NK-92 treated with Interleukin-12 subunit alpha and Interleukin-12 subunit beta, amount 100 ng/mL, for 24 hours (cell line): Measurements from ENCODE around the gene BCL7B.
A peak's percentile ranks its signal among the peaks of the same experiment; 100 is the strongest.
"Not testable (repeated sequence)": the region's sequence is repeated elsewhere in the genome, so short reads cannot be mapped to it uniquely, and the experiment has no call there.

ENCODE experiments used
- DNase-seq: peaks from one replicate; lab custom pipeline; 2025; lab: John Stamatoyannopoulos, UW

Gene BCL7B

DNA sequence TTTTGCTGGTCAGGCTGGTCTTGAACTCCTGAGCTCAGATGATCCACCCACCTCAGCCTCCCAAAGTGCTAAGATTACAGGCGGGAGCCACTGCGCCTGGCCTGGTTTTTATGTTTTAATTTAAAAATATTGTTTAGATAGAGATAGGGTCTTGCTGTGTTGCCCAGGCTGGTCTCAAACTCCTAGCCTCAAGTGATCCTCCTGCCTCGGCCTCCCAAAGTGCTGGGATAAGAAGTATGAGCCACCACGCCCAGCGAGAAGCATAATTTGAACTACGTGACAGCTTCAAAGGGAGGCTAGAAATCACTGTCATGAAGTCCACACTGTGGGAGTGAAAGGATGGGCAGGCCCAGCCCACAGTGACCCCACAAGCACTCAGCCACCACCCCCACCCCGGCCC, 21.6 kb downstream of the BCL7B start:
- DNase-seq, result not testable (repeated sequence)

DNA sequence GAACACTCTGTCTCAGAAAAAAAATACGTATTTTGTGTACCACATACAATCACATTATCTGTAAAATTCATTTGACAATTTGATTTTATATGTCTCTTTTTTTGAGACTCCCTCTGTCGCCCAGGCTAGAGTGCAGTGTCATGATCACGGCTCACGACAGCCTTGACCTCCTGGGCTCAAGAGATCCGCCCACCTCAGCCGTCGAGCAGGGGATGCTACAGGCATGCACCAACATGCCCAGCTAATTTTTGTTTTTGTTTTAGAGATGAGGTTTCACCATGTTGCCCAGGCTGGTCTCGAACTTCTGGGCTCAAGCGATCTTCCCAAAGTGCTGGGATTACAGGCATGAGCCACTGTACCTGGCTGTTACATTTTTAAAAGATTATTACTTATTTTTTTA, 23.7 kb downstream of the BCL7B start:
- DNase-seq, result no peak

DNA sequence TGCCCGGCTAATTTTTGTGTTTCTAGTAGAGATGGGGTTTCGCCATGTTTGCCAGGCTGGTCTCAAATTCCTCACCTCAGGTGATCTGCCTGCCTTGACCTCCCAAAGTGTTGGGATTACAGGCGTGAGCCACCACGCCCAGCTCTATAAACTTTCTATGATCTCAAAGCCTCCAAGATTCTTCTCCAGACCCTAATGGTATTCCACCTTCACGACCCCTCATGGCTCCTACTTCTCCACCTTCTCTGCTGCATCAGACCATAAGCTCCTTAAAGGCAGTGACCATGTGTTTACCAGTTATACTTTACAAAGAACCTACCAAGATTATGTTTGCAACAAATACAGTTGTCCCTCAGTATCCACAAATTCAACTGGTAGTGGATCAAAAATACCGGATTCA, 25.3 kb downstream of the BCL7B start:
- DNase-seq, result no peak

DNA sequence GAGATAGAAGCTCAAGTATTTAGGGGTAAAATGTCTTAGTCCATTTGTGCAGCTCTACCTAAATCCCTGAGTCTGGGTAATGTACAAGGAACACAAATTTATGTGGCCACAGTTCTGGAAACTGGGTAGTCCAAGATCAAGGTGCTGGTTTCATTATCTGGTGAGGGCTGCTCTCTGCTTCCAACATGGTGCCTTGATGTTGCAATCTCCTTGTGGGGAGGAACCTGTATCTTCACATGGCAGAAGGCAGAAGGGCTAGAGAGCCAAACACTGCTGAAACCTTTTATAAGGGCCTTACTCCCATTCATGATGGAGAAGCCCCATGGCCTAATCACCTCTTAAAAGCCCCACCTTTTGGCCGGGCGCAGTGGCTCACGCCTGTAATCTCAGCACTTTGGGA, 26.7 kb downstream of the BCL7B start:
- no peak for DNase-seq

DNA sequence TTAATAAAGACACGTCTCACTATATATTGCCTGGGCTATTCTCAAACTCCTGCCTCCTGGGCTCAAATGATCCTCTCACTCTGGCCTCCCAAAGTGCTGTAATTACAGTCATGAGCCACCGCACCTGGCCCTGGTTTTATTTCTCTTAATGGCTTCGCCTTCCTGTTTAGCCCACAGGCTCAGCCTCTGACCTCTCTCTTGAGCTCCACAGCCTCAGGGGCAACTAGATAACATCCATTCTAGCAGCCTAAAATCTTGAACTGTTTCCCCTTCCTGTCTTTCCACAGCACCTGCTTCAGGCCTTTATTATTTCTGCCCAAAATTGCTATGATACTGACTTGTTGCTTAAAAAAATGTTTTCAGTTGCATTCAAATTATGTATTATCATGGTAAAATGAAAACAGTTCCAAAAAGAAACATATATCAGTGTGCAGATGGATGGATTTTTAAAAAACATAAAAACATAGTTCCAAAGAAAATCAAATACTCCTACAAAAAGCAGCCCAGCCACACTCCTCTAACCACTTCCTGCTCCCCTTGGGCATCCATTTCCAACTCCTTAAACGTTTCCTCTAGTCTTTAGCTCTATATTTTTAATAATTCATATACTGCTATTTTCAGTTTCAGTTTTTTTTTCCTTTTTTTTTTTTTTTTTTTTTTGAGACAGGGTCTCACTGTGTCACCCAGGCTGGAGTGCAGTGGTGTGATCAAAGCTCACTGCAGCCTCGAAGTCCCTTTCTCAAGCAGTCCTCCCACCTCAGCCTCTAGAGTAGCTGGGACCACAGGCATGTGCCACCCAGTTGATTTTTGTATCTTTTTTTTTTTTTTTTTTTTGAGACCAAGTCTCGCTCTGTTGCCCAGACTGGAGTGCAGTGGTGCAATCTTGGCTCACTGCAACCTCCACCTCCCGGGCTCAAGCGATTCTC, 30.3 kb downstream of the BCL7B start:
- no peak for DNase-seq

DNA sequence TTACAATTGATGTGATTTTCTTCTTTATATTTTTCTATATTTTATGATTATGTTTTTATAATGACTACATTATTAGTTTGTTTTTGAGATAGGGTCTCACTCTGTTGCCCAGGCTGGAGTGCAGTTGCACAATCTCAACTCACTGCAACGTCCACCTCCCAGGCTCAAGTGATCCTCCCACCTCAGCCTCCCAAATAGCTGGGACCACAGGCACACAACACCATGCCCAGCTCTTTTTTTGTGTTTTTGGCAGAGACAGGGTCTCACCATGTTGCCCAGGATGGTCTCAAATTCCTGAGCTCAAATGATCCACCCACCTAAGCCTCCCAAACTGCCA, 31.4 kb downstream of the BCL7B start:
- not testable (repeated sequence) for DNase-seq

DNA sequence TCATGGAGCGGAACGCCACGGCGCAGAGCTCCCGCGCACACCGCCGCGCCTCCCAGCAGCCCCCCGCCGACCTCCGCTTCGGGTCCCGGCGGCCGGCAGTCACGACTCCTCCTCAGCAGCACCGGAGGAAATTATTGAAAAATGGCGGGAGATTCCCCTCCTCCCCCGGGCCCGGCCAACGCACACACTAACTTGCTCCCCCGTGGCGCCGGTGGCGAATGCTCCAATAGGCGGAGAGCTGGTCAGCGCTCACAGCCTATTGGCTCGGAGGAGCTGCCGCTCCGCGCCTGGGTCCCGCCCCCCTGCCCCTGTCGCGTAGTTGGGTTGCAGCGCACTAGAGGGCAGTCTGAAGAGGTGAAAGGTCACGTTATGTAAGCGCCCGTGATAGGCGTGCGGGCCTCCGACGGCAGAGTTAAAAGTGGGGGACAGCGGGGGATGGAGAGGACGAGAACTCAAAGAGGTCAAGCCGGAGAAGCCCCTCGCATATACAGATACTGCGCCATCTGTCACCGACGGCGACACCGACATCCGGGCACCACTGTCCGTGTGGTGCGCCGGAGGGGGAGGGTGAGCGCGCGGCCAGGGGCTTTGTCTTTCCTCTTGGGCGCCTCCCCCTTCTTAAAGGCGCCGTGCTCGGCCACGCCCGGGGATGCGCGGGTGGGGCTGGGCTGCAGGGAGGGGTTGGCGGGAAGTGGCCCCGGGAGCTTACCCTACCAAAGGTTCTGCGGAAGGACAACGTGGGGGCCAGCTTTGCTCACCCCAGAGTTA, 35.2 kb downstream of the BCL7B start, which contains the start of gene BAZ1B:
Gene BAZ1B (minus strand): TSS at position 189 of the 768 bp plus-strand sequence. CDS start 360 bp downstream, outside the sequence.
- peak; percentile 100 for DNase-seq

DNA sequence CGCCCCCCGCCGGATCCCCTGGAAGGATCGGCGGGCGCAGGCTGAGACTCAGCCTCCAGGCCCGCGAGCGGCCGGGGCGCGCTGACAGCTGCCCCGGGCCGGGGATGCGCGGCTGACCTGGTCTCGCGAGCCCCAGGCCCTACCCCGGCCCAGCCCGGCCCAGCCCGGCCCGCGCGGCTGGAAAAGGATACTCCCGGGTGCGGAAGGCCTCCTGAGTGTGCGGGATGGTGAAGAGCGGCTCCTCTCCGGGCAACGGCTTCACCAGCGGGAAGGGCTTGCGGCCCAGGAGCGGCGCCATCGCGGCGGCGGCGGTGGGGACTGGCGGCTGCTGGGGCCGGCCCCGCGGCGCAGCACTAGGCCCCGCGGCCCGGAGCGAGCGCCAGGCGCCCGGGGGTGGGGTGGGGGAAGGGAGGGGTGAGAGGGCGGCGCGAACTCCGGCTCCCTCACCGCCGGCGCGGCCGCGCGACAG, 35.8 kb downstream of the BCL7B start:
- DNase-seq, result peak; percentile 84

DNA sequence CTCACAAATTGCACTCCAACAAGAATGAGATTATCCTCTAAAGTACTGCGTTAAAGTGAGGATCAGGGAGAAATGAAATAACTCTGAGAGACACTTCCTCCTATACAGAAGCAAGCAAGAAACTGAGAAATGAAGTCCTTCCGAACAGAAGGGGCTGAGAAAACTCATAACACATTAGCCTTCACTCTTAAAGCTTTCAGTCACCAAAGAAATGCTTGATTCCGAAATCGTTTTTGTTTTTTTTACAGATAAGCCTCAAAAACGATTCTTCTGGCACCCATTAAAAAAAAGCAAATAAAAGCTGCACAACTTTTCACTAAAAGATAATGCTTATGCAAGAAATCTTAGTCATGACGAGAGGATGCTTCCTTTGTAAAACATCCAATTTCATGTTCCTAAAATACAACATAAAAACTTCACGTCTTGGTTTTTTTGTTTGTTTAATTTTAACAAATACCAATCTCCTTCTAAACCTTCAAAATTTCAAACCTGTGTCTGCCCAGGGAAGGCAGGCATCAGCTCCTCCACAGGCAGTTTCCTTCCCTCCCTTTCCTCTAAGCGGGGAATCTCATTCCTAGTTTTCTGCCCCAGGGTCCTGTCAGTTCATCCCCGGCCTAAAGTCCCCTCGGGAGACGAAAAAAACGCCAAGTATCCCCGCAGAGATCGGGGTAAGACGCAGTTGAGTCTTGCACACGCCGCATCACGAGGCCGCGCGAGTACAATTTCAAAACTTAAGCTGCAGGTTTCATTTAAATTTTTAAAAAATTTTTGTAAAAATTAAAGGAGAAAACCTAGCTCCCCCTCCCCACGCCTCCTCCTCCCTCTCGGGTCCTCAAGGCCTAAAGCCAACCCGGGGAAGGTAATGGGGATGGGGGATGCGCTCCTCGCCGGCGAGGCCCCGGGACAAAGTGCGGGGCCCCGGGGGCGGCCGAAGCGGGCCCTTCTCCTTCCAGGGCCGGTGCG, 36.5 kb downstream of the BCL7B start:
- no peak for DNase-seq

DNA sequence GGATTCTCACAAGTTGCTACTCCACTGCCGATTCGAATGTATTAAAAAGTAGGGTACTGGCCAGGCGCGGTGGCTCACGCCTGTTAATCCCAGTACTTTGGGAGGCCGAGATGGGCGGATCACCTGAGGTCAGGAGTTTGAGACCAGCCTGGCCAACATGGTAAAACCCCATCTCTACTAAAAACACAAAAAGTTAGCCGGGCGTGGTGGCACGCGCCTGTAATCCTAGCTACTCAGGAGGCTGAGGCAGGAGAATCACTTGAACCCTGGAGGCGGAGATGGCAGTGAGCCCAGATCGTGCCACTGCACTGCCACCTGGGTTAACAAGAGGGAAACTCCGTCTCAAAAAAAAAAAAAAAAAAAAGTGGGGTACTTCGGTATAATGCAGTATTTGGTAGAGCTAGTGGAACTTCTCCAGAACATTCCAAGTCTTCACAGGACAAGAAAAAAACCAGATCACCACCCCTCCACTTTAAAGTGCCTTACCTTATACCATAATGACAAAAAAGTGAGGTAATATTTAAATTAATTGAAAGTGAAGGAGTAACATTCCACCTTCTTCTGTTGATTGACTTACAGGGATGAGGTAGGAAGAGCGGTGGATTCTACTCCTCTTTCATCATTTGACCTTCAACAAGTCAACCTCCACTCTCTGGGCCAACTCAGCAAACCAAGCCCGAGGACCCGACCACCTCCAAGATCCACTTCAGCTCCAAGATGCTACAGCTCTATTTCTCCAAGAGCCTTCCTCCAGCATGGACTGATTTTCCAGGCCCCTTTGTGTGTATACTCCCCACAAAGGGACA, 37.4 kb downstream of the BCL7B start:
- DNase-seq, result no peak

DNA sequence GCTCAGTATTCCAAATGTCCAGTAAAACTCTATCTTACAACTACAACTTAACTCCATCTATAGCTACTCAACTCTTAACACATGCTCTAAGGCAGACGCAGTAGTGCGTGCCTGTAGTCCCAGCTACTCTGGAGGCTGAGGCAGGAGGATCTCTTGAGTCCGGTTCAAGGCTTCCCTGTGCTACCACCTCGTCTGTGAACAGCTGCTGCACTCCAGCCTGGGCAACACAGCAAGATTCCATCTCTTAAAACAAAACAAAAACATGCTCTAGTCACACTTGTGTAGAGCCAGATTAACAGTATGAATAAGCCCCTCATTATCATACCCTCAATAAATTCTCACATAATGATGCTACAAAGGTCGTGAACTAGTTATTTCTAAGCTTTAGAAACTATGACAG, 39.0 kb downstream of the BCL7B start:
- no peak for DNase-seq

DNA sequence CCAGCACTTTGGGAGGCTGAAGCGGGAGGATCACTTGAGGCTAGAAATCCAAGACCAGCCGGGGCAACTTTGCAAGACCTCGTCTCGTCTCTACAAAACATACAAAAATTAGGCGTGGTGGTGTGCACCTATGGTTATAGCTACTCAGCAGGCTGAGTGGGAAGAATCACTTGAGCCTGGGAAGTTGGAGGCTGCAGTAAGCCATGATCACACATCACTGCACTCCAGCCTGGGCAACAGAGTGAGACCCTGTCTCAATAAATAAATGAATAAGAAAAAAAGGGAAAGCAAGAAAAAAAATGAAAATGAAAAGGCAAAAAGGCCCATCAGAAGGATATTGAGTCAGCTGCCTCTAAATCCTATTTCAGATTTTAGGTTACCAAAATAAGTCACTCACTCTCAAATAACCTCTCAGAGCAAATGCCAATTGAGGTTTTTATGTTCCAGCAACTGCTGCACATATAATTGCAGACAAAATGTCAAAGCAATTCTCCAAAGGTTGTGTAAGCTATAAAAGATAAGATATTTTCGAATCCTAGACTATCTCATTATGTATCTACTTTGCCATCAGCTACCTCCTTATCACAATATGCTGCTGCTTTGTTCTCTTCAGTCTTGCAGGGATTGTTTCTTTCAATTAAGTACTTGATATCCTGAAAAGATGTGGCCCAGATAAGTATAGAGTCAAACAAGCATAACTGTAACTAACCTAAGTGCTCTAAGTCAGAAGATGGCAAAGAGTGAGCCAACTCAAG, 40.1 kb downstream of the BCL7B start:
- DNase-seq, result no peak

DNA sequence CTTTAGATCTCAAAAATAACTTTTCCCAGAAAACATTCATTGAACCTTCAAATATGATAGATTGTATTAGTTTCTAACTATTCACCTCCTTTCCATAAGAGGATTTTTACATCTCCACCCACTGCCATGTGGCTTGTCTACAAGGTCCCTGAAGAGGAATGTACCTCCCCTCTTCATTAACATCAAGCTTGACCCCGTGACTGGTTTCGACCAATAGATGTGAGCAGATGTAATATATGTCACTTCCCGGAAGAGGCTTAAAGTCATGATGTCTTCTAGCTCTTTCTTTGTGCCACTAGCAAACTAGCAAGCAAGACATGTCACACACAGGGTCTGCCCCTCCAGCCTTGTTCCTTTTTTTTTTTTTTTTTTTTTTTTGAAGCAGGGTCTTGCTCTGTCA, 42.3 kb downstream of the BCL7B start:
- DNase-seq, result no peak

DNA sequence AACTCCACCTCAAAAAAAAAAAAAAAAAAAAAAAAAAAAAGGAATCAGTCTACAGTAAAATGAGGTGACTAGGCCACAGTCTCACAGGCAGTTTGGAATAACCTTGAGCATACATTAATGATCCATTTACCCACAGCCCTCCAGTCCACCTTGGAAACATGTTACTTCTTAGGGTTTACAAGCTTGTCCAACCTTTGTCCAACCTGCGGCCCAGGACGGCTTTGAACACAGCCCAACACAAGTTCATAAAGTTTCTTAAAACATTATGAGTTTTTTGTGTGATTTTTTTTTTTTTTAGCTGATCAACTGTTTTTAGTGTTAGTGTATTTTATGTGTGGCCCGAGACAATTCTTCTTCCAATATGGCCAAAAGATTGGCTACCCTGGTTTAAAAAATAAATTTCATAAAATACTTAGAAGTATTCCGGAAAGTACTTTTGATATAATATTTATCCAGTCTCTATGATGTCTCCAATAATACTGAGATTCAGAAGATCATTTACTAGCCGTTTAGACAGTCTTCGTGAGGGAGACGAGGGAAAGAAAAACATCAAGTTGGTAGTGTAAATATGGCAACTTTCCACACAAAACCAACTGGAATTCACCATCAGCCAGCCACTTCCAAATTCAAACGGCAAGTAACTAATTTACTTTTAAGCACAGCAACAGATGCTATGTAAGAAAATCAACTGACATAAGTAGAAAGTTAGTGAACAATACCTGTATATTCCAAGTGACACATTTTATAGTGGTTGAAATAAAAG, 45.3 kb downstream of the BCL7B start:
- DNase-seq, result no peak

DNA sequence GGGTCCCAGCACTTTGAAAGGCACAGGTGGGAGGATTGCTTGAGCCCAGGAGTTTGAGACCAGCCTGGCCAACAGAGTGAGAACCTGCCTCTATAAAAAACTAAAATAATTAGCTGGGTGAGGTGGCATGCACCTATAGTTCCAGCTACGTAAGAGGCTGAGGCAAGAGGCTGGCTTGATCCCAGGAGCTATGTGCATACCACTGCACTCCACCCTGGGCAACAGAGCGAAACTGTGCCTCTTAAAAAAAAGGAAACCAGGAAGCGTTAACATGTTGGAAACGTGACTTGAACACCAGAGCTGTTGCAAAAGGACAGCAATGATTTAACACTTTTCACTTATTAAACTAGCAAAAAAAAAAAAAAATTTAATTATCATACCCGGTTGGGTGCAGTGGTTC, 48.0 kb downstream of the BCL7B start:
- no peak for DNase-seq

DNA sequence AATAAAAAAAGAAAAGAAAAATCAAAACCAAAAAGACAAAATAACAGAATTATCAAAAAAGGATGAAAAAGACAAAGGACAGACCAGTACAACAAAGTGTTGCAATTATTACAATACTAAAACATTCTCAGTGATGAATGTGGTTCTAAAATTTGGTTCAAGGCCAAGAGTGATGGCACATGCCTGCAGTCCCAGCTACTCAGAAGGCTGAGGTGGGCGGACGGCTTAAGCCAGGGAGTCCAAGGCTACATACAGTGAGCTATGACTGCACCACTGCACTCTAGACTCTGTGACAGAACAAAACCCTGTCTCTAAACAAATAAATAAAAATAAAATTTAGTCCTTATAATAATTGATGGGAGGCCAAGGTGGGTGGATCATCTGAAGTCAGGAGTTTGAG, 49.9 kb downstream of the BCL7B start:
- DNase-seq, result no peak

DNA sequence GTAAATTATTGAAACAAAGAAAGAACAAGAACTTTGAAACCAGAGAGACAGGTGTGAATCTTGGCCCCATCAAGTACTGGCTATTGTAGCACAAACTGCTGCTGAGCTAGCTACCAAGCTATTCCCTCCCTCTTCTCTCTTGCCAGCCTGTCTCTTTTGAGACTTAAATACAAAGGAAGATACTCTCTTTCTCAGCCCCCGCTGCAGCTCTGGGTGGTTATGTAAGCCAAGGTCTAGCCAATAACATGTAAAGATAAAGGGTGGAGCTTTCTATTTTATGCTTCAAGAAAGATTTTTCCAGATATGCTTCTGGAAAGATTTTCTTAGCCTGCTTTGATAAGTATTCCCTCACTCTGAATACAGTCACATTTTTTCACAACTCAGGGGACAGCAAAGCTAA, 52.6 kb downstream of the BCL7B start:
- DNase-seq, result no peak

DNA sequence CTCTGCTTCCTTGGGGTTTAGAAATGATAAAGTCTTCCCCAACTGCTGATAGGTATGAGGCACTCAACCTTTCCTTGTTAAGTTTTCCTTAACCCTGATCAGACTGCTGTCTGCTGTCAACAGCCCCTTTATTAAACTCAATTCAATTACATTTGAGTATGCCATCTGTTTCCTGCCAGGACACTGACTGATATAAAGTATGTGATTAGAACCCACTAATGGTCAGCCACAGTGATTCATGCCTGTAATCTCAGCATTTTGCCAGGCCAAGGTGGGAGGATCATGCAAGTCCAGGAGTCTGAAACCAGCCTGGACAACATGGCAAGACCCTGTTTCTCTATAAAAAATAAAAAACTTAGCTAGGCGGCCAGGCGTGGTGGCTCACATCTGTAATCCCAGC, 53.5 kb downstream of the BCL7B start:
- DNase-seq, result no peak

DNA sequence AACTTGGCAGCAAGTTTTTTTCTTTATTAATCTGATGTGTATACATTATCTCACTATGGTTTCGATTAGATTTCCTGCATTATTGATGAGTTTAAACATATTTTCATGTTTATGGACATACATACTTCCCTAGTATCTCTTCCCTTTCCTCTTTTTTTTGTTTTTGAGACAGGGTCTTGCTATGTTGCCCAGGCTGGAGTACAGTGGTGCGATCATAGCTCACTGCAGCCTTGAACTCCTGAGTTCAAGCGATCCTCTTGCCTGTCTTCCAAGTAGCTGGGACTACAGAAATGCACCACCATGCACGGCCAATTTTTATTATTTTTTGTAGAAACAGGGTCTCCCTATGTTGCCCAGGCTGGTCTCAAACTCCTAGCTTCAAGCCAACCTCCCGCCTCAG, 54.3 kb downstream of the BCL7B start:
- no peak for DNase-seq

DNA sequence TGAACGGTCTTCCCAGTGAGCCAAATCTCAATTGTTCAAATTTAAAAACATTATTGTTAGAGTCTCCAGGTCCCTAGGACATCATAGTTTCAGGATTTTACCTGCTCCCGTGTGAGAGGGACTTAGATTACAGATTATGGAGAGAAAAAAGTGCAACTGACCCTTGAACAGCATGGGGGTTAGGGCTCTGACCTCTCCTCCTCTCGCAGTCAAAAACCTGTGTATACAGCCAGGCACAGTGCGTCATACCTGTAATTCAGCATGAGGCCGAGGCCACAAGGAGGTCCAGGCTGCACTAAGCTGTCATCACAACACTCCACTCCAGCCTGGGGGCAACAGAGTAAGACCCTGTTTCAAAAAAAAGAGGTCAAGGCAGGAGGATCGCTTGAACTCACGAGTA, 60.9 kb downstream of the BCL7B start:
- no peak for DNase-seq
